Measurements from ENCODE around the gene AGT. TPM values are rescaled to one million over a fixed set of nuclear protein-coding genes. Genes with fewer than 3 reads are reported as not detected.

Gene AGT
- total RNA-seq, 1 donor from 2014 or later, result 0.26 TPM

DNA sequence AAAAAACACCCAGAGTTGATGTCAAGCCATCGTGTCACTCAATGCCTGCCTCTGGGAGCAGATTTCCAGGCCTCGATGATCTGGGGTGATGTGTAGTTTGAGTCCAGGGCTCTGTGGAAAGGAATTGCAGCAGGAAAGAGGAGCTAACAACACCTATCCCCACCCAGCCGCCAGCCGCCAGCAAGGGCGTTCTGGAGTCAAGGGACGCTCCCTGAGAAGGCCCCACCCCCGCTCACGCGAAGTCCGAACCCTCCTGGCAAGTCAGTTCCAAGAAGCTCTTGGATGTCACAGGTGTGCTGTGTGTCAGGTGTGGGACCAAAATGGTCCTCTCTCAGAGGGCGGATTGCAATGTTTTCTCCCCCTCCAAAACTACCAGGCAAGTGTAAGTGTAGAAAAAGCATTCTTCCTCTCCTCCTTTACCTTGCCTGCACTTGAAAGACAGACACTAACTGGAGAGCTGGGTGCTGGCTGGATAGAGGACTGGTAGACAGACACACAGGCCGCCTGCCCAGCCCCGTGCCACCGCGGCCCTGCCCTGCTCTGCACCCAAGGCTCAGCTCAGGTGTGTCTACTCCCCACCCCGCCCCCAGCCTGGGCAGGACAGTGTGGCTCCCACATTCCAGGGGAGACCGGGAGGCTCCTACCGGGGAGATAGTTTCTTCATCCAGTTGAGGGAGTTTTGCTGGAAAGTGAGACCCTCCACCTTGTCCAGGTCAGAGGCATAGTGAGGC lies 8.5 kb downstream of the AGT start:
- no peaks in the 10 kb centered on the region for H3K9me3 Mint-ChIP-seq
- H3K36me3 Mint-ChIP-seq (ENCODE audit: low read depth), result no peaks in the 10 kb centered on the region
- TF ChIP-seq, protein P1, sequence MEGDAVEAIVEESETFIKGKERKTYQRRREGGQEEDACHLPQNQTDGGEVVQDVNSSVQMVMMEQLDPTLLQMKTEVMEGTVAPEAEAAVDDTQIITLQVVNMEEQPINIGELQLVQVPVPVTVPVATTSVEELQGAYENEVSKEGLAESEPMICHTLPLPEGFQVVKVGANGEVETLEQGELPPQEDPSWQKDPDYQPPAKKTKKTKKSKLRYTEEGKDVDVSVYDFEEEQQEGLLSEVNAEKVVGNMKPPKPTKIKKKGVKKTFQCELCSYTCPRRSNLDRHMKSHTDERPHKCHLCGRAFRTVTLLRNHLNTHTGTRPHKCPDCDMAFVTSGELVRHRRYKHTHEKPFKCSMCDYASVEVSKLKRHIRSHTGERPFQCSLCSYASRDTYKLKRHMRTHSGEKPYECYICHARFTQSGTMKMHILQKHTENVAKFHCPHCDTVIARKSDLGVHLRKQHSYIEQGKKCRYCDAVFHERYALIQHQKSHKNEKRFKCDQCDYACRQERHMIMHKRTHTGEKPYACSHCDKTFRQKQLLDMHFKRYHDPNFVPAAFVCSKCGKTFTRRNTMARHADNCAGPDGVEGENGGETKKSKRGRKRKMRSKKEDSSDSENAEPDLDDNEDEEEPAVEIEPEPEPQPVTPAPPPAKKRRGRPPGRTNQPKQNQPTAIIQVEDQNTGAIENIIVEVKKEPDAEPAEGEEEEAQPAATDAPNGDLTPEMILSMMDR (conservative IDR thresholded peaks at IDR 0.05), result no peak
- DNase-seq (ENCODE audit: low read depth, low spot score), result no peak
- H3K27me3 Mint-ChIP-seq (ENCODE audit: low read depth), result no peaks in the 10 kb centered on the region
- no peak overlapping the region for H3K27ac Mint-ChIP-seq (ENCODE audit: unreplicated experiment)
- H3K4me1 Mint-ChIP-seq, result peaks cover 13% of the 10 kb centered on the region
- H3K4me3 Mint-ChIP-seq, result no peak overlapping the region

DNA sequence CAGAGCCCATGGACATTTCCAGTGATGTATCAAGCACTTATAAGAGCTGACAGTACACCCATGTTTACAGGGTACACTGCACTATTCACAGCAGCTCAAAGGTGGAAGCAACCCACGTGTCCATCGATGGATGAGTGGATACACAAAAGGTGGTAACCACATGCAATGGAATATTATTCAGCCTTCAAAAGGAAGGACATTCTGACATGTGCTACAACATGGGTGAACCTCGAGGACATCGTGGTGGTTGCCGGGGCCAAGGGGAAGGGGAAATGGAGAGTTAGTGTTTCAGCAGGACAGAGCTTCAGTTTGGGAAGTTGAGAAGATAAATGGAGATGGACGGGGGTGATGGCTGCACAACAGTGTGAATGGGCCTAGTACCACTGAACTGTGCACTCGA lies 9.1 kb downstream of the AGT start:
- H3K27me3 Mint-ChIP-seq (ENCODE audit: low read depth), result no peaks in the 10 kb centered on the region
- no peaks in the 10 kb centered on the region for H3K9me3 Mint-ChIP-seq
- TF ChIP-seq, protein P1 (conservative IDR thresholded peaks at IDR 0.05), result no peak
- no peaks in the 10 kb centered on the region for H3K36me3 Mint-ChIP-seq (ENCODE audit: low read depth)
- no peak for DNase-seq (ENCODE audit: low read depth, low spot score)
- H3K4me3 Mint-ChIP-seq, result no peak overlapping the region
- H3K4me1 Mint-ChIP-seq, result peaks cover 13% of the 10 kb centered on the region
- H3K27ac Mint-ChIP-seq (ENCODE audit: unreplicated experiment), result no peak overlapping the region

DNA sequence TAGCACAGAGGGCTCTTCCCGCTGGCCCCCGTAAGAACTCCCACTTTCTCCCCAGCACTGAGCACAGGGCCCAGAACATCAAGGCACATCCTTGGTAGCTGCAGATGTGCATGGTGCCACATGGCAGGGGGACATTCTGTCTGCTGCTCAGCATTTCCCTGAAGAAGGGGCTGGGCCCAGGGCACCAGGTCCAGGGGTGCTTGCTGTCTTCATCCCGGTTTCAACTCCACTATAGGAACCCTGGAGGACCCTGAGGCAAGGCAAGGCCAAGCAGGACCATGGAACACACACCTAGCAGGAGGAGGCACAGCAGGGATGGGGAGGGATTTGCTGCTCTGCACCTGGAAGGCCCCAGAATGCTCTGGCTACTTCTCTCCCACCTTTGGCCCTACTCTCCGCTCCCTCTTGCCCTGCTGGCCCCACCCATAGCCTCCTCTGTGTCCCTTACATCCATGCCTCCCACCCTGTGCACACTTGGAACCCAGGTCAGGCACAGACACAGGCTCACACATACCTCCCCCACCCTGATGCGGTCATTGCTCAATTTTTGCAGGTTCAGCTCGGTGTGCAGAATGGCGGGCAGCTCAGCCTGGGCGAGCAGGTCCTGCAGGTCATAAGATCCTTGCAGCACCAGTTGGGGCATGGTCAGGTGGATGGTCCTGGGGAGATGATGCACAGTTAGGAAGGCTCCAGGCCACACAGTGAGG lies 10.1 kb downstream of the AGT start:
- H3K27me3 Mint-ChIP-seq (ENCODE audit: low read depth), result no peaks in the 10 kb centered on the region
- H3K4me1 Mint-ChIP-seq, result peaks cover 13% of the 10 kb centered on the region
- H3K36me3 Mint-ChIP-seq (ENCODE audit: low read depth), result no peaks in the 10 kb centered on the region
- TF ChIP-seq, protein P1 (conservative IDR thresholded peaks at IDR 0.05), result no peak
- no peaks in the 10 kb centered on the region for H3K9me3 Mint-ChIP-seq
- no peak overlapping the region for H3K4me3 Mint-ChIP-seq
- H3K27ac Mint-ChIP-seq (ENCODE audit: unreplicated experiment), result no peak overlapping the region
- no peak for DNase-seq (ENCODE audit: low read depth, low spot score)

DNA sequence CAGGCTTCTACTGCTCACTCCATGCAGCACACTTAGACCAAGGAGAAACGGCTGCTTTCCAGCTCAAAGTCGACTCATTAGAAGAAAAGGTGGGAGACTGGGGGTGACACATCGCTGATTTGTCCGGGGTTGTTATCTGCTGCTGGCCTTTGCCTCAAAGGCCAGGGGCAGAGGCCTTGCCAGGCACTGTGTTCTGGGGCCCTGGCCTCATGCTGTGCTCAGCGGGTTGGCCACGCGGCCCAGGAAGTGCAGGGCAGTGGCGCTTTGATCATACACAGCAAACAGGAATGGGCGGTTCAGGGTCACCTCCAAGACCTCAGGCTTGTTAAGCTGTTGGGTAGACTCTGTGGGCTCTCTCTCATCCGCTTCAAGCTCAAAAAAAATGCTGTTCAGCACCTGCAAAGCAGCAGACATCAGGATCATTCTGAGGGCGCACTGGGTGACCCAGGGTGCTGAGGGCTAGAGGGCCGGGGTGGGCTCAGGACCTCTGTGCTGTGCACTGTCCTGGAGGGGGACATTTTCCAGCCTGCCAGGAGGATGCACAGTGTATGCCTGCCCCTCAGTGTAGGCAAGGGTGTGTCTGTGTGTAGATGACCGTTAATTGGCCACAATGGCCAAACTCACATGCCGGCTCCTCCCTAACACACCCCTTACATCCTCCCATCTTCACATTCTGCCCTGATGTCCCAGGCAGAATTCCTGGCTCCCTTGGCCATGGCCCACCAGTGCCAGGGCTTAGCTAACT lies 10.8 kb downstream of the AGT start:
- peaks cover 13% of the 10 kb centered on the region for H3K4me1 Mint-ChIP-seq
- TF ChIP-seq, protein P1 (conservative IDR thresholded peaks at IDR 0.05), result no peak
- no peak overlapping the region for H3K27ac Mint-ChIP-seq (ENCODE audit: unreplicated experiment)
- DNase-seq (ENCODE audit: low read depth, low spot score), result no peak
- H3K36me3 Mint-ChIP-seq (ENCODE audit: low read depth), result no peaks in the 10 kb centered on the region
- no peaks in the 10 kb centered on the region for H3K27me3 Mint-ChIP-seq (ENCODE audit: low read depth)
- H3K9me3 Mint-ChIP-seq, result no peaks in the 10 kb centered on the region
- H3K4me3 Mint-ChIP-seq, result no peak overlapping the region

DNA sequence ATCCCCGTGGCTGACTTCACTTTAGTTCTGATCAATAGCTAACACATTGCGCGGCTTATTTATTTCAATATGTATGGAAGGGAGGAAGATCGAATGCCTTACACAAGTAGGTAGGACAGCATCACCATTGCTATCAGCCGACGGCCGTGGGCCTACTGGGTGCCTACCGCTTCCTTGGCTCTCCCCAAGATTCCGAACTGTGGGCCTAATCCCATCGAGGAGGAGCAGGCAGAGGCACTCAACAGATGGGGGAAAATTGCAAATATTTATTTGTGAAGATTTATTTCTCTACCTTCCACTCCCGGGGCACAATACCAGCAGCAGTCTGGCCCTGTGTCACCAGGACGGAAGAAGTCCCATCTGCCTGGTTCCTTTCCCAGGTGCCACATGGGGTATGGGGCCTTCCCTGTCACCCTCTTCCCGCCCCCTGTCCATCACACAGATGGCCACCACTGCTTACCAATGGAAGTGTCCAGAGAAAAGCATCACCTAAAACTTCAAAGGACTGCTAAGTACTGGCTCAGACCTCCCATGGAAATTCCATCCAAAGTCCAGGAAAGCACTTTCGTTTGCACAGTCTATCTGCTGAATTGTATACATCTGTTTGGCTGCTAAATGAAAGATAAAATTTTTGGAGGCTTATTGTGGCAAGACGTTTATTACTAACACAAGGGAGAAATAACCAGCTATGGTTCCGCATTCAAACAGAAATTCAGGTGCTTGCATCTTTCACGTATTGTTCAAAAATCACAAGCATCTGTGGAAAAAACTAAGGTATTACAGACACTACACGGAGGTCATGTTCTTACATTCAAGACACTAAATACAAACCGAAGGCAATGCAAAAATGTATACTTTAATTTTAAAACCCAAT lies 11.8 kb downstream of the AGT start:
- DNase-seq (ENCODE audit: low read depth, low spot score), result no peak
- H3K36me3 Mint-ChIP-seq (ENCODE audit: low read depth), result no peaks in the 10 kb centered on the region
- H3K9me3 Mint-ChIP-seq, result no peaks in the 10 kb centered on the region
- TF ChIP-seq, protein P1 (conservative IDR thresholded peaks at IDR 0.05), result no peak
- H3K4me1 Mint-ChIP-seq, result peaks cover 13% of the 10 kb centered on the region
- H3K27ac Mint-ChIP-seq (ENCODE audit: unreplicated experiment), result no peak overlapping the region
- H3K27me3 Mint-ChIP-seq (ENCODE audit: low read depth), result no peaks in the 10 kb centered on the region
- no peak overlapping the region for H3K4me3 Mint-ChIP-seq

Measured in neural crest cell (in vitro differentiated cells).